Fibroblast of lung (primary cell): ENCODE results near the gene SDE2.
"Not testable (repeated sequence)": the region's sequence is repeated elsewhere in the genome, so short reads cannot be mapped to it uniquely, and the experiment has no call there.

ENCODE experiments used
- EZH2 ChIP-seq: IDR thresholded peaks from 2 replicates; pipeline ENCODE4 v1.5.1; 2012; ENCODE audit warnings: low read length, control low read depth, mild to moderate bottlenecking; ENCODE audit errors: missing control alignments
- TF ChIP-seq, protein P1 (sequence below), 2 donors: IDR thresholded peaks in 1 of 2; conservative IDR thresholded peaks in 1 of 2; 1 replicate in 1 of 2; 2 replicates in 1 of 2; pipeline ENCODE4 v1.5.1; 2011 to 2012; ENCODE audit warnings: low read length in 2 of 2, control low read depth in 1 of 2, inconsistent platforms in 1 of 2, low read depth in 1 of 2, mild to moderate bottlenecking in 1 of 2

- TF ChIP-seq, protein P1, sequence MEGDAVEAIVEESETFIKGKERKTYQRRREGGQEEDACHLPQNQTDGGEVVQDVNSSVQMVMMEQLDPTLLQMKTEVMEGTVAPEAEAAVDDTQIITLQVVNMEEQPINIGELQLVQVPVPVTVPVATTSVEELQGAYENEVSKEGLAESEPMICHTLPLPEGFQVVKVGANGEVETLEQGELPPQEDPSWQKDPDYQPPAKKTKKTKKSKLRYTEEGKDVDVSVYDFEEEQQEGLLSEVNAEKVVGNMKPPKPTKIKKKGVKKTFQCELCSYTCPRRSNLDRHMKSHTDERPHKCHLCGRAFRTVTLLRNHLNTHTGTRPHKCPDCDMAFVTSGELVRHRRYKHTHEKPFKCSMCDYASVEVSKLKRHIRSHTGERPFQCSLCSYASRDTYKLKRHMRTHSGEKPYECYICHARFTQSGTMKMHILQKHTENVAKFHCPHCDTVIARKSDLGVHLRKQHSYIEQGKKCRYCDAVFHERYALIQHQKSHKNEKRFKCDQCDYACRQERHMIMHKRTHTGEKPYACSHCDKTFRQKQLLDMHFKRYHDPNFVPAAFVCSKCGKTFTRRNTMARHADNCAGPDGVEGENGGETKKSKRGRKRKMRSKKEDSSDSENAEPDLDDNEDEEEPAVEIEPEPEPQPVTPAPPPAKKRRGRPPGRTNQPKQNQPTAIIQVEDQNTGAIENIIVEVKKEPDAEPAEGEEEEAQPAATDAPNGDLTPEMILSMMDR (conservative IDR thresholded peaks at IDR 0.05 in 1 of 2, IDR thresholded peaks at IDR 0.05 in 1 of 2; ENCODE audit: low read depth in 1 of 2, low read length in 2 of 2): not testable (repeated sequence)
- TF ChIP-seq EZH2: not testable (repeated sequence)
Measured at GRCh38 chr1:225936086-225936485, 63.1 kb downstream of the SDE2 start.
